K562 (cell line): ENCODE results near the gene MCHR2. TPM values are rescaled to one million over a fixed set of nuclear protein-coding genes. Genes with fewer than 3 reads are reported as not detected.
A peak's percentile ranks its signal among the peaks of the same experiment; 100 is the strongest.

ENCODE experiments used
- ATAC-seq: fragments of 200-7000 bp; cut with Tn5 transposase; 3 replicates; pipeline ENCODE4 v1.9.1; 2020; ENCODE audit warnings: moderate library complexity
- BruUV-seq: library from RNA; stranded (reverse); fragments of 400-500 nt; replicated peaks from 2 replicates; lab custom pipeline; 2021; lab: Mats Ljungman, UMichigan
- CTCF ChIA-PET: fragments of 300-600 bp; formaldehyde crosslinking; extraction: SDS; loops from one replicate; lab custom pipeline; 2021; ENCODE audit warnings: low intra/inter-chr PET ratio; lab: Yijun Ruan, JAX
- POLR2A ChIA-PET: fragments of 300-600, 350-650 bp; sonication (Branson Sonifier 250); formaldehyde crosslinking; extraction: SDS; loops from one replicate; lab custom pipeline; 2021; ENCODE audit warnings: antibody characterized with exemption, inconsistent platforms; lab: Yijun Ruan, JAX
- DNase-seq, 4 experiments: peaks; one replicate each; pipeline versions ENCODE4 v3.0.0 to v3.0.0-alpha.2; 2011 to 2018; ENCODE audit warnings: low spot score in 3 of 4, mixed read lengths in 3 of 4; ENCODE audit errors: extremely low read depth in 1 of 4
- FAIRE-seq: peaks from 2 replicates; lab custom pipeline; 2011; peaks lifted over from hg19 to GRCh38; lab: Jason Lieb, UNC
- H2AFZ ChIP-seq: 2 replicates; pipeline ENCODE4 v1.6.0; 2011; ENCODE audit warnings: low read depth, low read length, control low read depth, inconsistent platforms
- H3K27ac ChIP-seq: fragments of 200-600 bp; 3 replicates; pipeline ENCODE4 v1.8.0; 2011; ENCODE audit warnings: low read depth, mild to moderate bottlenecking, control low read depth, inconsistent platforms, low read length, moderate library complexity, mixed read lengths; ENCODE audit errors: extremely low read depth
- H3K27me3 ChIP-seq, 2 experiments: fragments of 300-600 bp in 1 of 2; 2 replicates in 1 of 2; 3 replicates in 1 of 2; pipeline versions ENCODE4 v1.6.0 to v1.8.0; 2011; ENCODE audit warnings: inconsistent platforms in 2 of 2, low read length in 2 of 2, mild to moderate bottlenecking in 1 of 2, mixed read lengths in 1 of 2, moderate library complexity in 1 of 2; ENCODE audit not compliant: control insufficient read depth in 2 of 2, insufficient read depth in 2 of 2
- H3K36me3 ChIP-seq: fragments of 300-600 bp; 3 replicates; pipeline ENCODE4 v1.8.0; 2011; ENCODE audit warnings: mild to moderate bottlenecking, low read length, inconsistent platforms; ENCODE audit not compliant: control insufficient read depth, insufficient read depth
- H3K4me1 ChIP-seq, 2 experiments: fragments of 200-600 bp in 1 of 2; replicated peaks in 1 of 2; 2 replicates in 1 of 2; 3 replicates in 1 of 2; pipeline versions ENCODE4 v1.5.1 to v1.8.0; 2011; ENCODE audit warnings: inconsistent platforms in 2 of 2, low read length in 2 of 2, mild to moderate bottlenecking in 1 of 2, mixed read lengths in 1 of 2, moderate library complexity in 1 of 2; ENCODE audit not compliant: control insufficient read depth in 2 of 2, insufficient read depth in 2 of 2
- H3K4me2 ChIP-seq: 2 replicates; pipeline ENCODE4 v1.6.1; 2011; ENCODE audit warnings: low read length, control low read depth, inconsistent platforms, mixed read lengths; ENCODE audit not compliant: insufficient read depth
- H3K4me3 ChIP-seq: fragments of 200-600 bp; sonication (generic), shearing (Covaris generic); 2 replicates; pipeline ENCODE4 v1.5.1; 2016; ENCODE audit warnings: control low read depth, inconsistent platforms
- H3K79me2 ChIP-seq: fragments of 200-600 bp; 3 replicates; pipeline ENCODE4 v1.8.0; 2011; ENCODE audit warnings: low read length, inconsistent platforms; ENCODE audit not compliant: control insufficient read depth, insufficient read depth
- H3K9ac ChIP-seq, 2 experiments: 2 replicates each; pipeline versions ENCODE4 v1.6.0 to v1.6.1; 2011; ENCODE audit warnings: low read depth in 2 of 2, low read length in 2 of 2, control low read depth in 1 of 2, inconsistent platforms in 1 of 2, mild to moderate bottlenecking in 1 of 2, mixed read lengths in 1 of 2; ENCODE audit not compliant: insufficient read depth in 1 of 2
- H3K9me1 ChIP-seq: one replicate; pipeline ENCODE4 v1.6.0; 2011; ENCODE audit warnings: inconsistent platforms, mild to moderate bottlenecking, low read length, moderate library complexity; ENCODE audit not compliant: control insufficient read depth, insufficient read depth
- H3K9me3 ChIP-seq: replicated peaks from 2 replicates; pipeline ENCODE4 v1.5.1; 2011; ENCODE audit warnings: low read depth, low read length, inconsistent platforms; ENCODE audit not compliant: control insufficient read depth, insufficient read depth
- H4K20me1 ChIP-seq: replicated peaks from 2 replicates; pipeline ENCODE4 v1.6.1; 2011; ENCODE audit warnings: low read length, inconsistent platforms, mixed read lengths; ENCODE audit not compliant: control insufficient read depth, insufficient read depth
- C11orf30 ChIP-seq: fragments of 450-650 bp; IDR thresholded peaks from 2 replicates; pipeline ENCODE4 v1.6.1; 2016; ENCODE audit warnings: low read depth, mild to moderate bottlenecking
- CREM ChIP-seq: IDR thresholded peaks from 2 replicates; pipeline ENCODE4 v1.6.1; 2014; ENCODE audit warnings: antibody characterized with exemption, low read depth
- ESRRA ChIP-seq: fragments of 450-650 bp; IDR thresholded peaks from 2 replicates; pipeline ENCODE4 v1.6.1; 2014; ENCODE audit warnings: low read depth, mild to moderate bottlenecking, moderate library complexity, borderline replicate concordance
- ESRRB ChIP-seq: fragments of 250-450 bp; sonication (Bioruptor Pico); IDR thresholded peaks from 2 replicates; pipeline ENCODE4 v1.5.0; 2020; ENCODE audit warnings: mild to moderate bottlenecking, moderate library complexity, borderline replicate concordance
- FOXO4 ChIP-seq: fragments of 450-650 bp; formaldehyde crosslinking; IDR thresholded peaks from 2 replicates; pipeline ENCODE4 v1.4.0; 2020; ENCODE audit warnings: mild to moderate bottlenecking, moderate library complexity
- HNRNPK ChIP-seq: fragments of 200-400 bp; formaldehyde crosslinking; IDR thresholded peaks from one replicate; pipeline ENCODE4 v1.6.1; 2018; ENCODE audit warnings: mild to moderate bottlenecking, low read depth, low read length; ENCODE audit not compliant: poor library complexity, severe bottlenecking
- HNRNPUL1 ChIP-seq: fragments of 200-400 bp; formaldehyde crosslinking; IDR thresholded peaks from 2 replicates; pipeline ENCODE4 v1.6.1; 2017; ENCODE audit warnings: low read length
- JUND ChIP-seq, 2 experiments: IDR thresholded peaks; 2 replicates in 1 of 2; 3 replicates in 1 of 2; pipeline ENCODE4 v1.6.1; 2011; ENCODE audit warnings: borderline replicate concordance in 2 of 2, low read depth in 2 of 2, low read length in 2 of 2, improper control_type of control experiment in 1 of 2, missing biosample characterization in 1 of 2, missing genetic modification characterization in 1 of 2, missing genetic modification reagents in 1 of 2
- MAFF ChIP-seq: IDR thresholded peaks from 2 replicates; pipeline ENCODE4 v1.6.1; 2012; ENCODE audit warnings: low read length, improper control_type of control experiment
- MAFK ChIP-seq: IDR thresholded peaks from 2 replicates; pipeline ENCODE4 v1.6.1; 2011; ENCODE audit warnings: low read length, improper control_type of control experiment
- POLR2A ChIP-seq: fragments of 450-650 bp; conservative IDR thresholded peaks from 2 replicates; pipeline ENCODE4 v1.6.1; 2016
- RNF219 ChIP-seq: fragments of 250-450 bp; sonication (Bioruptor Pico); IDR thresholded peaks from 2 replicates; pipeline ENCODE4 v1.5.0; 2022; ENCODE audit warnings: mild to moderate bottlenecking
- SMARCA4 ChIP-seq: fragments of 450-650 bp; IDR thresholded peaks from 2 replicates; pipeline ENCODE4 v1.6.1; 2016
- XRCC4 ChIP-seq: IDR thresholded peaks from one replicate; pipeline ENCODE4 v1.6.1; 2011; ENCODE audit not compliant: insufficient read depth, insufficient read length; ENCODE audit errors: extremely low read depth
- ZNF165 ChIP-seq: fragments of 250-450 bp; sonication (Bioruptor Pico); IDR thresholded peaks from 2 replicates; pipeline ENCODE4 v1.4.0; 2020; ENCODE audit warnings: borderline replicate concordance
- ZNF316 ChIP-seq: fragments of 450-650 bp; IDR thresholded peaks from 2 replicates; pipeline ENCODE4 v1.6.1; 2016
- WGBS: fragments of 100-300 bp; shearing (Covaris generic); methylation state at CpG from one replicate; pipeline ENCODE4 v1.1.6; 2016; ENCODE audit warnings: low coverage, mixed read lengths; ENCODE audit not compliant: insufficient coverage; ENCODE audit errors: missing lambda C conversion rate; 5-methylcytosine and 5-hydroxymethylcytosine counted together
- in situ Hi-C: fragments of 300-500 bp; cut with MboI; formaldehyde crosslinking; loops from 4 replicates; pipeline ENCODE4 v1.15.0; 2018; ENCODE audit warnings: inconsistent platforms, mixed read lengths
- intact Hi-C: fragments of 100-400 bp; cut with micrococcal nuclease; formaldehyde crosslinking; loops from 2 replicates; pipeline ENCODE4 v1.14.2; 2022
- polyA plus RNA-seq, 8 experiments: library from polyadenylated mRNA; depleted of rRNA in 4 of 8; stranded (reverse) in 5 of 8; unstranded in 3 of 8; fragments of >200 nt; fragmentation: Nextera tagmentation in 2 of 8; fragmentation: Illumina TruSeq in 1 of 8; extraction: Ambion mirVana in 2 of 8; extraction: Trizol in 1 of 8; gene quantifications; 2 replicates each; pipeline versions ENCODE4 v1.2.1 to v1.2.3, GENCODE V29; 2011 to 2014; ENCODE audit warnings: inconsistent platforms in 1 of 8, missing spikeins in 1 of 8
- total RNA-seq, 7 experiments: library from RNA; depleted of rRNA in 6 of 7; stranded (reverse); fragments of >200 nt in 6 of 7; fragmentation: Illumina TruSeq in 2 of 7; extraction: Trizol in 2 of 7; gene quantifications; 2 replicates each; pipeline versions ENCODE4 v1.2.1 to v1.2.3, GENCODE V29; 2011 to 2021; ENCODE audit warnings: low replicate concordance in 1 of 7
- TF ChIP-seq, protein P1 (sequence below), 2 experiments: fragments of 450-650 bp; conservative IDR thresholded peaks; 2 replicates each; pipeline ENCODE4 v1.6.1; 2017; ENCODE audit warnings: mild to moderate bottlenecking in 2 of 2, moderate library complexity in 2 of 2

MCHR2 gene
- total and polyA plus RNA-seq, 9 of the 15 experiments (the other 6 are each of a cell fraction or from before 2014, with no cell fraction given) = not detected

GRCh38 chr6:99879431-99879830 lies 114.6 kb downstream of the MCHR2 start (continued):
- no peak for TF ChIP-seq CREM
- TF ChIP-seq FOXO4 = no peak
- no peak for TF ChIP-seq HNRNPUL1
- no peak for TF ChIP-seq RNF219 (CRISPR knock-in tag)
- no peak for TF ChIP-seq ZNF165 (CRISPR knock-in tag)

- Histone ChIP-seq H3K9me1 (no peaks in the 10 kb centered on the region), H2AFZ (no peak overlapping the region), H3K79me2 (no peaks in the 10 kb centered on the region), H3K4me3 (no peak overlapping the region), H3K4me2 (no peak overlapping the region), H3K9me3 (no peaks in the 10 kb centered on the region), H3K36me3 (no peaks in the 10 kb centered on the region), H3K9ac (no peak overlapping the region), H4K20me1 (no peaks in the 10 kb centered on the region), H3K27ac (no peak overlapping the region), H3K4me1 (no peaks in the 10 kb centered on the region), H3K27me3 (no peaks in the 10 kb centered on the region)
- in situ Hi-C loops = no loop called here
- no peak for FAIRE-seq
- no TSS peak for BruUV-seq
- DNase-seq = no peak
- ChIA-PET POLR2A (interaction anchor here (0.6 kb wide), 1 partner anchor 22 kb away, joined by 3 read pairs; no protein-coding TSS in a partner anchor), CTCF (no interaction called here)
- intact Hi-C loops = no loop called here
- WGBS = 0% methylated on average over 4 of the region's 4 CpGs
- ATAC-seq = no peak
- TF ChIP-seq ESRRB (CRISPR knock-in tag) = no peak
- no peak for TF ChIP-seq ESRRA
- TF ChIP-seq MAFK = peak; percentile 65
- TF ChIP-seq, protein P1, sequence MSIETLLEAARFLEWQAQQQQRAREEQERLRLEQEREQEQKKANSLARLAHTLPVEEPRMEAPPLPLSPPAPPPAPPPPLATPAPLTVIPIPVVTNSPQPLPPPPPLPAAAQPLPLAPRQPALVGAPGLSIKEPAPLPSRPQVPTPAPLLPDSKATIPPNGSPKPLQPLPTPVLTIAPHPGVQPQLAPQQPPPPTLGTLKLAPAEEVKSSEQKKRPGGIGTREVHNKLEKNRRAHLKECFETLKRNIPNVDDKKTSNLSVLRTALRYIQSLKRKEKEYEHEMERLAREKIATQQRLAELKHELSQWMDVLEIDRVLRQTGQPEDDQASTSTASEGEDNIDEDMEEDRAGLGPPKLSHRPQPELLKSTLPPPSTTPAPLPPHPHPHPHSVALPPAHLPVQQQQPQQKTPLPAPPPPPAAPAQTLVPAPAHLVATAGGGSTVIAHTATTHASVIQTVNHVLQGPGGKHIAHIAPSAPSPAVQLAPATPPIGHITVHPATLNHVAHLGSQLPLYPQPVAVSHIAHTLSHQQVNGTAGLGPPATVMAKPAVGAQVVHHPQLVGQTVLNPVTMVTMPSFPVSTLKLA (conservative IDR thresholded peaks at IDR 0.05) = no peak
- peak; percentile 74 for TF ChIP-seq ZNF316
- no peak for TF ChIP-seq SMARCA4
- TF ChIP-seq MAFF = peak; percentile 63
- no peak for TF ChIP-seq HNRNPK
- TF ChIP-seq XRCC4 = no peak
- no peak for TF ChIP-seq JUND (IDR thresholded peaks at IDR 0.05; ENCODE audit: borderline replicate concordance, low read depth, low read length)
- no peak for TF ChIP-seq JUND (tag; IDR thresholded peaks at IDR 0.05; ENCODE audit: borderline replicate concordance, low read depth, low read length)
- no peak for TF ChIP-seq POLR2A
- TF ChIP-seq C11orf30 = peak; percentile 48
These were observed 119.0 kb downstream of the MCHR2 start for GRCh38 chr6:99875068-99875467.
